Measurements from ENCODE around the gene MLH3.
"Not testable (repeated sequence)": the region's sequence is repeated elsewhere in the genome, so short reads cannot be mapped to it uniquely, and the experiment has no call there.

- not testable (repeated sequence) for TF ChIP-seq CTCF (conservative IDR thresholded peaks at IDR 0.05; ENCODE audit: low read length); EZH2phosphoT487 (IDR thresholded peaks at IDR 0.05; ENCODE audit: borderline replicate concordance)
Measured at GRCh38 chr14:75067765-75068164, 16.5 kb upstream of the MLH3 start.

Measured in Loucy (cell line).